Epithelial cell of prostate (primary cell): ENCODE data around the gene POGZ.
"Not testable (repeated sequence)": the region's sequence is repeated elsewhere in the genome, so short reads cannot be mapped to it uniquely, and the experiment has no call there.

Experiments
- DNase-seq: peaks from one replicate; pipeline ENCODE4 v3.0.0-alpha.2; 2011; ENCODE audit warnings: low read depth, low spot score
- H3K27ac ChIP-seq: fragments of 450-650 bp; 2 replicates; pipeline ENCODE4 v1.5.1; 2017; ENCODE audit warnings: mild to moderate bottlenecking

Gene POGZ

GRCh38 chr1:151419819-151420218 lies 39.5 kb downstream of the POGZ start:
- H3K27ac ChIP-seq: no peak overlapping the region
- DNase-seq: no peak

- H3K27ac ChIP-seq: no peak overlapping the region
- DNase-seq: no peak
Observed at GRCh38 chr1:151418081-151418480, 41.2 kb downstream of the POGZ start.

- DNase-seq: peak; percentile 6
- peak overlapping the region; percentile 45 for H3K27ac ChIP-seq
Observed at GRCh38 chr1:151416231-151416630, 43.1 kb downstream of the POGZ start.

- no peak for DNase-seq
- H3K27ac ChIP-seq: no peak overlapping the region
Observed at GRCh38 chr1:151411884-151412283, 47.4 kb downstream of the POGZ start.

GRCh38 chr1:151408891-151409290 lies 50.4 kb downstream of the POGZ start:
- no peak for DNase-seq
- H3K27ac ChIP-seq: peak overlapping the region; percentile 27

- no peak overlapping the region for H3K27ac ChIP-seq
- no peak for DNase-seq
Observed at GRCh38 chr1:151407304-151407703, 52.0 kb downstream of the POGZ start.

- no peak for DNase-seq
- no peak overlapping the region for H3K27ac ChIP-seq
Observed at GRCh38 chr1:151406176-151406575, 53.1 kb downstream of the POGZ start.

GRCh38 chr1:151405187-151405951 lies 53.9 kb downstream of the POGZ start:
- no peak overlapping the region for H3K27ac ChIP-seq
- DNase-seq: no peak

GRCh38 chr1:151403612-151404011 lies 55.7 kb downstream of the POGZ start:
- H3K27ac ChIP-seq: no peak overlapping the region
- DNase-seq: no peak

- no peak for DNase-seq
- H3K27ac ChIP-seq: no peak overlapping the region
Observed at GRCh38 chr1:151402764-151403163, 56.5 kb downstream of the POGZ start.

- peak overlapping the region; percentile 1 for H3K27ac ChIP-seq
- no peak for DNase-seq
Observed at GRCh38 chr1:151401860-151402259, 57.4 kb downstream of the POGZ start.

GRCh38 chr1:151401125-151401788 lies 58.0 kb downstream of the POGZ start:
- no peak for DNase-seq
- peak overlapping the region; percentile 1 for H3K27ac ChIP-seq

GRCh38 chr1:151399324-151400171 lies 59.7 kb downstream of the POGZ start, which contains the start of gene PSMB4:
Gene PSMB4, plus strand, starts transcription at chr1:151399573. Its CDS starts 15 bp downstream, at chr1:151399588.
- peak; percentile 68 for DNase-seq
- peak within 1 kb of the TSS; percentile 61 for H3K27ac ChIP-seq

GRCh38 chr1:151396265-151396664 lies 63.0 kb downstream of the POGZ start:
- not testable (repeated sequence) for H3K27ac ChIP-seq, DNase-seq

- no peak for DNase-seq
- no peak overlapping the region for H3K27ac ChIP-seq
Observed at GRCh38 chr1:151393583-151393982, 65.7 kb downstream of the POGZ start.

- no peak for DNase-seq
- H3K27ac ChIP-seq: no peak overlapping the region
Observed at GRCh38 chr1:151391079-151391563, 68.2 kb downstream of the POGZ start.

- H3K27ac ChIP-seq, DNase-seq: not testable (repeated sequence)
Observed at GRCh38 chr1:151390221-151391078, 68.8 kb downstream of the POGZ start.

- H3K27ac ChIP-seq: no peak overlapping the region
- no peak for DNase-seq
Observed at GRCh38 chr1:151386002-151386401, 73.3 kb downstream of the POGZ start.

GRCh38 chr1:151384584-151384983 lies 74.7 kb downstream of the POGZ start:
- DNase-seq: no peak

More at GRCh38 chr1:151384584-151384983, 74.7 kb downstream of the POGZ start:
- no peak overlapping the region for H3K27ac ChIP-seq
